ENCODE results near the gene CT83.

DNA sequence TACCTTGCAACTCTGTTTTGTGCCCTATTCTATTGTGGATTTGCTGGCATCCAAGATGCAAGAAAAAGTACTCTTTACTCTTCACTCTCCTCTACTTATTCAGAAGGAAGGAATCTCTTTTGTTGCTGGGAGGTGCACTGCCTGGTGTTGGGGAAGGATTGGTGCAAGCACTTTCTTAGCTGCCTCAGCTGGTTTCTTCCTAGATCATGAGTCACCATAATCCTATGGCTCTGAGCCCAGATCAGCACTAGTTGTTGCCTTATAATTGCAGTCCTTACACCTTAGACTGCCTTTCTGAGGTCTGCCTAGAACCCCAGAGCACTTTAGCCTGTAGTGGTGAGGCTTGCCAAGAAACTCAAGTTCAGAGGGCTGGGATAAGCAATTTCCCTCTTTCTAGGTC is 37.0 kb upstream of the CT83 start:
- TF ChIP-seq GATA2 (IDR thresholded peaks at IDR 0.05; ENCODE audit: low read depth, low read length) (no peak), GATA3 (IDR thresholded peaks at IDR 0.05; ENCODE audit: low read depth, low read length) (no peak)

Measured in SH-SY5Y (cell line).